Neural cell (in vitro differentiated cells): Measurements from ENCODE around the gene PAPPA2. TPM values are rescaled to one million over a fixed set of nuclear protein-coding genes. Genes with fewer than 3 reads are reported as not detected.

ENCODE experiments used
- H2AFZ ChIP-seq: fragments of 200-600, 300-800 bp; sonication (generic), shearing (Covaris generic); 2 replicates; pipeline ENCODE4 v1.6.0; 2014; ENCODE audit warnings: low read depth, mild to moderate bottlenecking, antibody characterized with exemption, low read length, moderate library complexity
- H3F3A ChIP-seq: fragments of 200-600 bp; shearing (Covaris generic); 2 replicates; pipeline ENCODE4 v1.6.1; 2016; ENCODE audit warnings: mild to moderate bottlenecking, moderate library complexity, mixed read lengths, antibody characterized with exemption, low read length; ENCODE audit not compliant: insufficient read depth, poor library complexity, severe bottlenecking
- H3K27ac ChIP-seq: fragments of 200-600, 300-800 bp; sonication (generic), shearing (Covaris generic); 2 replicates; pipeline ENCODE4 v1.5.1; 2014; ENCODE audit warnings: mild to moderate bottlenecking, low read length, moderate library complexity
- H3K27me3 ChIP-seq: fragments of 300-800, 200-600 bp; sonication (generic), shearing (Covaris generic); 2 replicates; pipeline ENCODE4 v1.6.0; 2014; ENCODE audit warnings: mild to moderate bottlenecking, low read depth, low read length, moderate library complexity; ENCODE audit not compliant: insufficient read depth
- H3K36me3 ChIP-seq: fragments of 300-800, 200-600 bp; sonication (generic), shearing (Covaris generic); 2 replicates; pipeline ENCODE4 v1.5.1; 2014; ENCODE audit warnings: mild to moderate bottlenecking, antibody characterized with exemption, low read length, moderate library complexity; ENCODE audit not compliant: insufficient read depth
- H3K4me2 ChIP-seq: fragments of 300-800, 200-600 bp; sonication (generic), shearing (Covaris generic); 2 replicates; pipeline ENCODE4 v1.6.0; 2014; ENCODE audit warnings: mild to moderate bottlenecking, low read length
- H3K4me3 ChIP-seq: fragments of 300-800, 200-600 bp; sonication (generic), shearing (Covaris generic); 2 replicates; pipeline ENCODE4 v1.5.1; 2014; ENCODE audit warnings: mild to moderate bottlenecking, low read length, moderate library complexity
- H3K79me2 ChIP-seq: fragments of 200-600 bp; shearing (Covaris generic); replicated peaks from 2 replicates; pipeline ENCODE4 v1.6.0; 2014; ENCODE audit warnings: mild to moderate bottlenecking, low read length, moderate library complexity; ENCODE audit not compliant: insufficient read depth
- H3K9ac ChIP-seq: fragments of 300-800, 200-600 bp; sonication (generic), shearing (Covaris generic); 2 replicates; pipeline ENCODE4 v1.6.1; 2016; ENCODE audit warnings: mild to moderate bottlenecking, low read length, mixed read lengths
- H3K9me2 ChIP-seq: fragments of 200-600 bp; shearing (Covaris generic); 2 replicates; pipeline ENCODE4 v1.6.1; 2016; ENCODE audit warnings: mild to moderate bottlenecking, low read length, mixed read lengths; ENCODE audit not compliant: insufficient read depth
- H3K9me3 ChIP-seq: fragments of 200-600, 300-800 bp; sonication (generic), shearing (Covaris generic); 2 replicates; pipeline ENCODE4 v1.6.1; 2016; ENCODE audit warnings: mild to moderate bottlenecking, mixed run types, low read length, moderate library complexity, mixed read lengths
- H4K20me1 ChIP-seq: fragments of 200-600 bp; shearing (Covaris generic); 2 replicates; pipeline ENCODE4 v1.6.1; 2016; ENCODE audit warnings: mild to moderate bottlenecking, mixed run types; ENCODE audit not compliant: insufficient read depth
- CTCF ChIP-seq: fragments of 450-650 bp; IDR thresholded peaks from 2 replicates; pipeline ENCODE4 v1.5.1; 2014; ENCODE audit warnings: antibody characterized with exemption, mild to moderate bottlenecking, moderate library complexity; ENCODE audit not compliant: poor library complexity, severe bottlenecking
- EP300 ChIP-seq: fragments of 450-650 bp; conservative IDR thresholded peaks from 2 replicates; pipeline ENCODE4 v1.6.1; 2014; ENCODE audit warnings: antibody characterized with exemption, mild to moderate bottlenecking, moderate library complexity; ENCODE audit not compliant: poor library complexity, severe bottlenecking
- EZH2 ChIP-seq: fragments of 200-600, 300-800 bp; shearing (Covaris generic), sonication (generic); IDR thresholded peaks from 2 replicates; pipeline ENCODE4 v1.6.1; 2014; ENCODE audit warnings: antibody characterized with exemption, low read length, borderline replicate concordance, mild to moderate bottlenecking; ENCODE audit not compliant: insufficient read depth, poor library complexity, severe bottlenecking
- MXI1 ChIP-seq: fragments of 450-650 bp; conservative IDR thresholded peaks from 2 replicates; pipeline ENCODE4 v1.6.1; 2014; ENCODE audit warnings: antibody characterized with exemption, mild to moderate bottlenecking; ENCODE audit not compliant: poor library complexity, severe bottlenecking
- POLR2AphosphoS5 ChIP-seq: IDR thresholded peaks from 2 replicates; pipeline ENCODE4 v1.6.1; 2012
- RAD21 ChIP-seq: fragments of 450-650 bp; conservative IDR thresholded peaks from 2 replicates; pipeline ENCODE4 v1.6.1; 2014; ENCODE audit warnings: antibody characterized with exemption, mild to moderate bottlenecking, moderate library complexity
- REST ChIP-seq: IDR thresholded peaks from 2 replicates; pipeline ENCODE4 v1.6.1; 2012; ENCODE audit warnings: borderline replicate concordance
- SMC3 ChIP-seq: fragments of 450-650 bp; conservative IDR thresholded peaks from 2 replicates; pipeline ENCODE4 v1.6.1; 2014; ENCODE audit warnings: antibody characterized with exemption, mild to moderate bottlenecking, moderate library complexity; ENCODE audit not compliant: poor library complexity
- TAF1 ChIP-seq: IDR thresholded peaks from 2 replicates; pipeline ENCODE4 v1.6.1; 2012; ENCODE audit warnings: low read depth
- polyA plus RNA-seq: library from polyadenylated mRNA; depleted of rRNA; stranded (reverse); fragments of >200 nt; gene quantifications from 2 replicates; pipeline ENCODE4 v1.2.3, GENCODE V29; 2014

Gene PAPPA2
- polyA plus RNA-seq, 1 donor from 2014 or later = 0.59 TPM

GRCh38 chr1:176602388-176603004, 139.5 kb downstream of the PAPPA2 start:
- Histone ChIP-seq H4K20me1 (no peaks in the 10 kb centered on the region), H3K4me2 (no peak overlapping the region), H3F3A (no peaks in the 10 kb centered on the region), H3K9me2 (no peaks in the 10 kb centered on the region), H3K27me3 (no peaks in the 10 kb centered on the region), H3K9ac (no peak overlapping the region), H3K9me3 (no peaks in the 10 kb centered on the region), H3K4me3 (no peak overlapping the region), H3K36me3 (no peaks in the 10 kb centered on the region), H2AFZ (no peak overlapping the region), H3K79me2 (no peaks in the 10 kb centered on the region), H3K27ac (no peak overlapping the region)
- TF ChIP-seq SMC3 = no peak
- TF ChIP-seq EP300 = no peak
- TF ChIP-seq RAD21 = no peak
- no peak for TF ChIP-seq MXI1
- no peak for TF ChIP-seq EZH2
- no peak for TF ChIP-seq CTCF
- TF ChIP-seq TAF1 = no peak
- TF ChIP-seq POLR2AphosphoS5 = no peak
- no peak for TF ChIP-seq REST

- TF ChIP-seq EP300 (no peak), RAD21 (no peak), TAF1 (no peak), EZH2 (no peak), CTCF (no peak), REST (no peak), MXI1 (no peak), SMC3 (no peak), POLR2AphosphoS5 (no peak)
- H3F3A ChIP-seq = no peaks in the 10 kb centered on the region
Observed at GRCh38 chr1:176603696-176604095, 140.7 kb downstream of the PAPPA2 start.

More at GRCh38 chr1:176603696-176604095, 140.7 kb downstream of the PAPPA2 start:
- Histone ChIP-seq H3K9me2 (no peaks in the 10 kb centered on the region), H3K4me2 (no peak overlapping the region), H3K36me3 (no peaks in the 10 kb centered on the region), H2AFZ (no peak overlapping the region), H3K4me3 (no peak overlapping the region), H3K79me2 (no peaks in the 10 kb centered on the region), H4K20me1 (no peaks in the 10 kb centered on the region), H3K9me3 (no peaks in the 10 kb centered on the region), H3K27me3 (no peaks in the 10 kb centered on the region), H3K9ac (no peak overlapping the region), H3K27ac (no peak overlapping the region)
